Suprapubic skin (tissue), 4 donors: Measurements from ENCODE around the gene ARHGDIG. TPM values are rescaled to one million over a fixed set of nuclear protein-coding genes. Genes with fewer than 3 reads are reported as not detected.

Source experiments
- DNase-seq, 2 donors: peaks; one replicate each; pipeline ENCODE4 v3.0.0-alpha.2; 2019; ENCODE audit warnings: low spot score in 2 of 2
- H3K27ac ChIP-seq: fragments of 200-600 bp; sonication (generic); one replicate; pipeline ENCODE4 v1.5.1; 2019
- H3K27me3 ChIP-seq: fragments of 200-600 bp; sonication (generic); one replicate; pipeline ENCODE4 v1.5.1; 2019
- H3K36me3 ChIP-seq: fragments of 200-600 bp; sonication (generic); one replicate; pipeline ENCODE4 v1.5.1; 2019
- H3K4me1 ChIP-seq: fragments of 200-600 bp; sonication (generic); one replicate; pipeline ENCODE4 v1.5.1; 2019
- H3K4me3 ChIP-seq: fragments of 200-600 bp; sonication (generic); one replicate; pipeline ENCODE4 v1.5.1; 2019; ENCODE audit warnings: mild to moderate bottlenecking
- H3K9me3 ChIP-seq: fragments of 200-600 bp; sonication (generic); one replicate; pipeline ENCODE4 v1.5.1; 2019
- CTCF ChIP-seq, 2 donors: fragments of 200-600 bp in 1 of 2; fragments of 450-650 bp in 1 of 2; sonication (generic) in 1 of 2; IDR thresholded peaks; one replicate each; pipeline ENCODE4 v1.5.1; 2016 to 2019; ENCODE audit warnings: antibody characterized with exemption in 2 of 2, mild to moderate bottlenecking in 1 of 2, moderate library complexity in 1 of 2
- EP300 ChIP-seq: sonication (generic); formaldehyde crosslinking; IDR thresholded peaks from one replicate; pipeline ENCODE4 v1.6.1; 2017; ENCODE audit warnings: antibody characterized with exemption
- POLR2A ChIP-seq, 2 donors: fragments of 450-650 bp; IDR thresholded peaks; one replicate each; pipeline ENCODE4 v1.6.1; 2017; ENCODE audit warnings: antibody characterized with exemption in 2 of 2, mild to moderate bottlenecking in 2 of 2, moderate library complexity in 2 of 2
- POLR2AphosphoS5 ChIP-seq, 3 donors: sonication (generic); formaldehyde crosslinking; IDR thresholded peaks; one replicate each; pipeline ENCODE4 v1.6.1; 2017; ENCODE audit warnings: antibody characterized with exemption in 3 of 3
- WGBS: methylation state at CpG from one replicate; pipeline ENCODE4 v1.1.5; 2018; 5-methylcytosine and 5-hydroxymethylcytosine counted together
- total RNA-seq, 4 donors: library from RNA; depleted of rRNA; stranded (reverse); fragments of >200 nt; gene quantifications; one replicate each; pipeline ENCODE4 v1.1.0, GENCODE V29; 2016

The ARHGDIG gene
- not detected for total RNA-seq

- WGBS: no CpG with 5 or more reads among the region's 54 CpGs
- no peak for TF ChIP-seq CTCF (IDR thresholded peaks at IDR 0.05)
- TF ChIP-seq POLR2AphosphoS5 (IDR thresholded peaks at IDR 0.05): no peak
- no peak for TF ChIP-seq POLR2A (IDR thresholded peaks at IDR 0.05)
- TF ChIP-seq EP300: no peak
- Histone ChIP-seq H3K36me3 (no peaks in the 10 kb centered on the region), H3K9me3 (no peaks in the 10 kb centered on the region), H3K27me3 (peaks cover 48% of the 10 kb centered on the region), H3K4me3 (peak within 1 kb of the TSS; percentile 42), H3K4me1 (peaks cover 33% of the 10 kb centered on the region), H3K27ac (no peak within 1 kb of the TSS)
- DNase-seq: no peak
Observed at GRCh38 chr16:280552-280951, at the start of gene ARHGDIG. TSS of gene ARHGDIG (plus strand) at chr16:280591. CDS start at chr16:280681, 90 bp downstream.

- H3K36me3 ChIP-seq: peaks cover 12% of the 10 kb centered on the region
- no peak overlapping the region for H3K4me3 ChIP-seq
- peaks cover 33% of the 10 kb centered on the region for H3K4me1 ChIP-seq
- TF ChIP-seq POLR2AphosphoS5 (IDR thresholded peaks at IDR 0.05) (no peak), POLR2A (IDR thresholded peaks at IDR 0.05) (no peak), CTCF (IDR thresholded peaks at IDR 0.05) (no peak), EP300 (no peak)
- H3K9me3 ChIP-seq: no peaks in the 10 kb centered on the region
- H3K27ac ChIP-seq: no peak overlapping the region
- no peaks in the 10 kb centered on the region for H3K27me3 ChIP-seq
- 88% methylated on average over 22 of the region's 22 CpGs for WGBS
- DNase-seq: no peak
Observed at GRCh38 chr16:230949-231348, 49.4 kb upstream of the ARHGDIG start.

- 1% methylated on average over 38 of the region's 85 CpGs for WGBS
- DNase-seq: peak; percentile 97
- Histone ChIP-seq H3K27me3 (no peaks in the 10 kb centered on the region), H3K4me1 (peaks cover 11% of the 10 kb centered on the region), H3K9me3 (no peaks in the 10 kb centered on the region), H3K4me3 (peak within 1 kb of the TSS; percentile 65), H3K27ac (peak within 1 kb of the TSS; percentile 95), H3K36me3 (no peaks in the 10 kb centered on the region)
- TF ChIP-seq POLR2A (IDR thresholded peaks at IDR 0.05): peak; percentile 70 to 95
- peak; percentile 21 to 37 for TF ChIP-seq CTCF (IDR thresholded peaks at IDR 0.05)
- TF ChIP-seq POLR2AphosphoS5 (IDR thresholded peaks at IDR 0.05): peak in 1 of 3 donors; percentile 66
- TF ChIP-seq EP300: no peak
Observed at GRCh38 chr16:234468-235305, 45.7 kb upstream of the ARHGDIG start, which contains the start of gene FAM234A. TSS of gene FAM234A (plus strand) at chr16:234821. CDS start at chr16:254414, 19,593 bp downstream.

- Histone ChIP-seq H3K27me3 (no peaks in the 10 kb centered on the region), H3K9me3 (no peaks in the 10 kb centered on the region), H3K36me3 (no peaks in the 10 kb centered on the region), H3K4me3 (no peak overlapping the region), H3K27ac (peak overlapping the region; percentile 34), H3K4me1 (peaks cover 14% of the 10 kb centered on the region)
- DNase-seq: no peak
- 75% methylated on average over 3 of the region's 3 CpGs for WGBS
- no peak for TF ChIP-seq POLR2A (IDR thresholded peaks at IDR 0.05)
- TF ChIP-seq POLR2AphosphoS5 (IDR thresholded peaks at IDR 0.05): no peak
- no peak for TF ChIP-seq CTCF (IDR thresholded peaks at IDR 0.05)
- TF ChIP-seq EP300: no peak
Observed at GRCh38 chr16:239948-240277, 40.5 kb upstream of the ARHGDIG start.

- Histone ChIP-seq H3K9me3 (no peaks in the 10 kb centered on the region), H3K27ac (no peak overlapping the region), H3K36me3 (no peaks in the 10 kb centered on the region), H3K27me3 (no peaks in the 10 kb centered on the region), H3K4me1 (peaks cover 12% of the 10 kb centered on the region), H3K4me3 (no peak overlapping the region)
- TF ChIP-seq CTCF (IDR thresholded peaks at IDR 0.05) (no peak), POLR2AphosphoS5 (IDR thresholded peaks at IDR 0.05) (no peak), EP300 (no peak), POLR2A (IDR thresholded peaks at IDR 0.05) (no peak)
- DNase-seq: no peak
- 81% methylated on average over 7 of the region's 8 CpGs for WGBS
Observed at GRCh38 chr16:240559-240958, 39.8 kb upstream of the ARHGDIG start.
